Measurements from ENCODE around the gene CSMD2.

GRCh38 chr1:33819913-33820311 is 345.1 kb downstream of the CSMD2 start:
- TF ChIP-seq CTCF (IDR thresholded peaks at IDR 0.05) (no peak), POLR2AphosphoS5 (IDR thresholded peaks at IDR 0.05) (no peak)

Data from transverse colon (tissue), 4 donors.